ENCODE results near the gene MTCL1.

The MTCL1 gene

GRCh38 chr18:8828300-8828699, 122.9 kb downstream of the MTCL1 start:
- H3K9ac ChIP-seq (ENCODE audit: low read depth, low read length): no peak overlapping the region
- no peaks in the 10 kb centered on the region for H4K20me1 ChIP-seq (ENCODE audit: insufficient read depth, low read length)
- H3K79me2 ChIP-seq (ENCODE audit: insufficient read depth, low read length): no peaks in the 10 kb centered on the region
- DNase-seq: no peak
- no peak overlapping the region for H2AFZ ChIP-seq (ENCODE audit: low read depth, low read length)
- no peak overlapping the region for H3K27ac ChIP-seq (ENCODE audit: low read length)
- no peaks in the 10 kb centered on the region for H3K9me3 ChIP-seq (ENCODE audit: insufficient read depth, low read length, severe bottlenecking)
- ATAC-seq (ENCODE audit: insufficient read depth, low read depth): no peak
- no peak overlapping the region for H3K4me2 ChIP-seq (ENCODE audit: insufficient read depth, low read length)
- H3K27me3 ChIP-seq (ENCODE audit: insufficient read depth, low read length, poor library complexity): no peaks in the 10 kb centered on the region
- H3K4me3 ChIP-seq (ENCODE audit: low read depth in 1 of 2, low read length in 2 of 2): no peak overlapping the region
- no peaks in the 10 kb centered on the region for H3K4me1 ChIP-seq (ENCODE audit: insufficient read depth, low read length)
- no peaks in the 10 kb centered on the region for H3K36me3 ChIP-seq (ENCODE audit: insufficient read depth, low read length)
- TF ChIP-seq EZH2 (IDR thresholded peaks at IDR 0.05; ENCODE audit: borderline replicate concordance, low read depth, low read length, severe bottlenecking): no peak
- TF ChIP-seq CTCF (IDR thresholded peaks at IDR 0.05; ENCODE audit: borderline replicate concordance, extremely low read depth, low read length, poor library complexity, severe bottlenecking): no peak

- no peak for DNase-seq
- H3K4me3 ChIP-seq (ENCODE audit: low read depth in 1 of 2, low read length in 2 of 2): no peak overlapping the region
- no peak overlapping the region for H2AFZ ChIP-seq (ENCODE audit: low read depth, low read length)
- no peak overlapping the region for H3K9ac ChIP-seq (ENCODE audit: low read depth, low read length)
- no peak for ATAC-seq (ENCODE audit: insufficient read depth, low read depth)
- H3K79me2 ChIP-seq (ENCODE audit: insufficient read depth, low read length): no peaks in the 10 kb centered on the region
- no peak for TF ChIP-seq EZH2 (IDR thresholded peaks at IDR 0.05; ENCODE audit: borderline replicate concordance, low read depth, low read length, severe bottlenecking)
- no peak for TF ChIP-seq CTCF (IDR thresholded peaks at IDR 0.05; ENCODE audit: borderline replicate concordance, extremely low read depth, low read length, poor library complexity, severe bottlenecking)
- no peaks in the 10 kb centered on the region for H3K9me3 ChIP-seq (ENCODE audit: insufficient read depth, low read length, severe bottlenecking)
- no peaks in the 10 kb centered on the region for H3K36me3 ChIP-seq (ENCODE audit: insufficient read depth, low read length)
- no peak overlapping the region for H3K4me2 ChIP-seq (ENCODE audit: insufficient read depth, low read length)
- H3K27me3 ChIP-seq (ENCODE audit: insufficient read depth, low read length, poor library complexity): no peaks in the 10 kb centered on the region
- no peaks in the 10 kb centered on the region for H3K4me1 ChIP-seq (ENCODE audit: insufficient read depth, low read length)
- no peak overlapping the region for H3K27ac ChIP-seq (ENCODE audit: low read length)
- no peaks in the 10 kb centered on the region for H4K20me1 ChIP-seq (ENCODE audit: insufficient read depth, low read length)
Observed at GRCh38 chr18:8828798-8829197, 123.4 kb downstream of the MTCL1 start.

GRCh38 chr18:8830067-8831060, 125.0 kb downstream of the MTCL1 start:
- no peak overlapping the region for H3K27ac ChIP-seq (ENCODE audit: low read length)

More at GRCh38 chr18:8830067-8831060, 125.0 kb downstream of the MTCL1 start:
- H3K36me3 ChIP-seq (ENCODE audit: insufficient read depth, low read length): no peaks in the 10 kb centered on the region
- no peaks in the 10 kb centered on the region for H3K4me1 ChIP-seq (ENCODE audit: insufficient read depth, low read length)
- H3K4me3 ChIP-seq (ENCODE audit: low read depth in 1 of 2, low read length in 2 of 2): no peak overlapping the region
- H2AFZ ChIP-seq (ENCODE audit: low read depth, low read length): no peak overlapping the region
- DNase-seq: no peak
- no peak overlapping the region for H3K4me2 ChIP-seq (ENCODE audit: insufficient read depth, low read length)
- H3K9ac ChIP-seq (ENCODE audit: low read depth, low read length): no peak overlapping the region
- H4K20me1 ChIP-seq (ENCODE audit: insufficient read depth, low read length): no peaks in the 10 kb centered on the region
- H3K27me3 ChIP-seq (ENCODE audit: insufficient read depth, low read length, poor library complexity): no peaks in the 10 kb centered on the region
- no peaks in the 10 kb centered on the region for H3K79me2 ChIP-seq (ENCODE audit: insufficient read depth, low read length)
- ATAC-seq (ENCODE audit: insufficient read depth, low read depth): no peak
- TF ChIP-seq EZH2 (IDR thresholded peaks at IDR 0.05; ENCODE audit: borderline replicate concordance, low read depth, low read length, severe bottlenecking) (no peak), CTCF (IDR thresholded peaks at IDR 0.05; ENCODE audit: borderline replicate concordance, extremely low read depth, low read length, poor library complexity, severe bottlenecking) (no peak)
- no peaks in the 10 kb centered on the region for H3K9me3 ChIP-seq (ENCODE audit: insufficient read depth, low read length, severe bottlenecking)
